ENCODE data around the gene SP9.
"Not testable (repeated sequence)": the region's sequence is repeated elsewhere in the genome, so short reads cannot be mapped to it uniquely, and the experiment has no call there.

- not testable (repeated sequence) for TF ChIP-seq CTCF, POLR2A (IDR thresholded peaks at IDR 0.05)
Observed at GRCh38 chr2:174363492-174364225, 28.9 kb downstream of the SP9 start.

Data from adrenal gland (tissue), 5 donors.